Neural cell (in vitro differentiated cells): Measurements from ENCODE around the gene MAD2L1. TPM values are rescaled to one million over a fixed set of nuclear protein-coding genes. Genes with fewer than 3 reads are reported as not detected.

Experiments
- H2AFZ ChIP-seq: fragments of 200-600, 300-800 bp; sonication (generic), shearing (Covaris generic); 2 replicates; pipeline ENCODE4 v1.6.0; 2014; ENCODE audit warnings: low read depth, mild to moderate bottlenecking, antibody characterized with exemption, low read length, moderate library complexity
- H3F3A ChIP-seq: fragments of 200-600 bp; shearing (Covaris generic); 2 replicates; pipeline ENCODE4 v1.6.1; 2016; ENCODE audit warnings: mild to moderate bottlenecking, moderate library complexity, mixed read lengths, antibody characterized with exemption, low read length; ENCODE audit not compliant: insufficient read depth, poor library complexity, severe bottlenecking
- H3K27ac ChIP-seq: fragments of 200-600, 300-800 bp; sonication (generic), shearing (Covaris generic); 2 replicates; pipeline ENCODE4 v1.5.1; 2014; ENCODE audit warnings: mild to moderate bottlenecking, low read length, moderate library complexity
- H3K27me3 ChIP-seq: fragments of 300-800, 200-600 bp; sonication (generic), shearing (Covaris generic); 2 replicates; pipeline ENCODE4 v1.6.0; 2014; ENCODE audit warnings: mild to moderate bottlenecking, low read depth, low read length, moderate library complexity; ENCODE audit not compliant: insufficient read depth
- H3K36me3 ChIP-seq: fragments of 300-800, 200-600 bp; sonication (generic), shearing (Covaris generic); 2 replicates; pipeline ENCODE4 v1.5.1; 2014; ENCODE audit warnings: mild to moderate bottlenecking, antibody characterized with exemption, low read length, moderate library complexity; ENCODE audit not compliant: insufficient read depth
- H3K4me2 ChIP-seq: fragments of 300-800, 200-600 bp; sonication (generic), shearing (Covaris generic); 2 replicates; pipeline ENCODE4 v1.6.0; 2014; ENCODE audit warnings: mild to moderate bottlenecking, low read length
- H3K4me3 ChIP-seq: fragments of 300-800, 200-600 bp; sonication (generic), shearing (Covaris generic); 2 replicates; pipeline ENCODE4 v1.5.1; 2014; ENCODE audit warnings: mild to moderate bottlenecking, low read length, moderate library complexity
- H3K79me2 ChIP-seq: fragments of 200-600 bp; shearing (Covaris generic); replicated peaks from 2 replicates; pipeline ENCODE4 v1.6.0; 2014; ENCODE audit warnings: mild to moderate bottlenecking, low read length, moderate library complexity; ENCODE audit not compliant: insufficient read depth
- H3K9ac ChIP-seq: fragments of 300-800, 200-600 bp; sonication (generic), shearing (Covaris generic); 2 replicates; pipeline ENCODE4 v1.6.1; 2016; ENCODE audit warnings: mild to moderate bottlenecking, low read length, mixed read lengths
- H3K9me2 ChIP-seq: fragments of 200-600 bp; shearing (Covaris generic); 2 replicates; pipeline ENCODE4 v1.6.1; 2016; ENCODE audit warnings: mild to moderate bottlenecking, low read length, mixed read lengths; ENCODE audit not compliant: insufficient read depth
- H3K9me3 ChIP-seq: fragments of 200-600, 300-800 bp; sonication (generic), shearing (Covaris generic); 2 replicates; pipeline ENCODE4 v1.6.1; 2016; ENCODE audit warnings: mild to moderate bottlenecking, mixed run types, low read length, moderate library complexity, mixed read lengths
- H4K20me1 ChIP-seq: fragments of 200-600 bp; shearing (Covaris generic); 2 replicates; pipeline ENCODE4 v1.6.1; 2016; ENCODE audit warnings: mild to moderate bottlenecking, mixed run types; ENCODE audit not compliant: insufficient read depth
- CTCF ChIP-seq: fragments of 450-650 bp; IDR thresholded peaks from 2 replicates; pipeline ENCODE4 v1.5.1; 2014; ENCODE audit warnings: antibody characterized with exemption, mild to moderate bottlenecking, moderate library complexity; ENCODE audit not compliant: poor library complexity, severe bottlenecking
- EP300 ChIP-seq: fragments of 450-650 bp; conservative IDR thresholded peaks from 2 replicates; pipeline ENCODE4 v1.6.1; 2014; ENCODE audit warnings: antibody characterized with exemption, mild to moderate bottlenecking, moderate library complexity; ENCODE audit not compliant: poor library complexity, severe bottlenecking
- EZH2 ChIP-seq: fragments of 200-600, 300-800 bp; shearing (Covaris generic), sonication (generic); IDR thresholded peaks from 2 replicates; pipeline ENCODE4 v1.6.1; 2014; ENCODE audit warnings: antibody characterized with exemption, low read length, borderline replicate concordance, mild to moderate bottlenecking; ENCODE audit not compliant: insufficient read depth, poor library complexity, severe bottlenecking
- MXI1 ChIP-seq: fragments of 450-650 bp; conservative IDR thresholded peaks from 2 replicates; pipeline ENCODE4 v1.6.1; 2014; ENCODE audit warnings: antibody characterized with exemption, mild to moderate bottlenecking; ENCODE audit not compliant: poor library complexity, severe bottlenecking
- POLR2AphosphoS5 ChIP-seq: IDR thresholded peaks from 2 replicates; pipeline ENCODE4 v1.6.1; 2012
- RAD21 ChIP-seq: fragments of 450-650 bp; conservative IDR thresholded peaks from 2 replicates; pipeline ENCODE4 v1.6.1; 2014; ENCODE audit warnings: antibody characterized with exemption, mild to moderate bottlenecking, moderate library complexity
- REST ChIP-seq: IDR thresholded peaks from 2 replicates; pipeline ENCODE4 v1.6.1; 2012; ENCODE audit warnings: borderline replicate concordance
- SMC3 ChIP-seq: fragments of 450-650 bp; conservative IDR thresholded peaks from 2 replicates; pipeline ENCODE4 v1.6.1; 2014; ENCODE audit warnings: antibody characterized with exemption, mild to moderate bottlenecking, moderate library complexity; ENCODE audit not compliant: poor library complexity
- TAF1 ChIP-seq: IDR thresholded peaks from 2 replicates; pipeline ENCODE4 v1.6.1; 2012; ENCODE audit warnings: low read depth
- polyA plus RNA-seq: library from polyadenylated mRNA; depleted of rRNA; stranded (reverse); fragments of >200 nt; gene quantifications from 2 replicates; pipeline ENCODE4 v1.2.3, GENCODE V29; 2014

The MAD2L1 gene
- polyA plus RNA-seq, 1 donor from 2014 or later, result 7.3 TPM

DNA sequence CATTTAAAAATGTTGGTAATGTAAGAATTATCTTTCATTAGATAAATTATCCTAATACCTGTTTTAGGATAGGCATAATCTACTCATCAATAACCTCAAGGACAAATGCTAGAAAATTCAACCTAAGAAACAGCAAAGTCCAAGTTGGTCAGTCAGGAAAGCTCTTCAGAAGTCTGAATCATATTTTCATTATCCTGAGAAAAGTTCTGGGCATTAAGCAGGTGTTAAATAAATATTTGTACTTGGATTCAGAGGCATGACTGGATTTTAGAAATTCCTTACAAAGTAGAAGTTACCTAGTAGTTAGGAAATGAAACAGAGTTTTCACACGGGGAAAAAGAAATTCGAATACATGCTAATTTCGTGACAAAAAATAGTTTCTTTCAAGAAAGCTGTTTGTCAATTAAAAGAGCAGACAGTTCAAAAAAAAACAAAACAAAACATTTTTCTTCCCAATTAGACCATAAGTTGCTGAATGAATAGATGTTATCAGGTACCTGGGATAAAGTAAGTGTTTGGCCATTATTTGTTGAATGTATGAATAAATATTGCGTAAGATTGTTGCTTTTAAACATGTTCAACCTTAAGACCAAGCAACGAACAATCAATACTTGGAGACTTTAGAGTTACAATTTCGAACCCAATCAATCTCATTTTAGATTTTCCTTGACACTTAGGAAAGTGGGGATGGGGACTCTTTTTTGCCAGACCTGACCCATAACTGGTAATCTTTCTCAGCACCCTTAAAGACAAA lies 48.5 kb downstream of the MAD2L1 start:
- Histone ChIP-seq H3K9ac (no peak overlapping the region), H3K9me2 (no peaks in the 10 kb centered on the region), H3K27ac (no peak overlapping the region), H3K4me2 (no peak overlapping the region), H2AFZ (no peak overlapping the region), H3K9me3 (no peaks in the 10 kb centered on the region), H3K36me3 (no peaks in the 10 kb centered on the region), H3K79me2 (no peaks in the 10 kb centered on the region), H3K4me3 (no peak overlapping the region), H3K27me3 (no peaks in the 10 kb centered on the region), H4K20me1 (no peaks in the 10 kb centered on the region), H3F3A (no peaks in the 10 kb centered on the region)
- TF ChIP-seq POLR2AphosphoS5 (no peak), MXI1 (no peak), REST (no peak), SMC3 (no peak)

GRCh38 chr4:120011725-120012124 lies 54.9 kb downstream of the MAD2L1 start:
- H3K9me3 ChIP-seq, result no peaks in the 10 kb centered on the region
- H3K36me3 ChIP-seq, result no peaks in the 10 kb centered on the region
- H3K79me2 ChIP-seq, result no peaks in the 10 kb centered on the region
- no peak overlapping the region for H3K4me3 ChIP-seq
- H3K4me2 ChIP-seq, result no peak overlapping the region
- H3K9ac ChIP-seq, result no peak overlapping the region
- no peaks in the 10 kb centered on the region for H3K9me2 ChIP-seq
- no peak overlapping the region for H2AFZ ChIP-seq
- TF ChIP-seq POLR2AphosphoS5 (no peak), RAD21 (no peak), SMC3 (no peak), EP300 (no peak), CTCF (no peak), EZH2 (no peak), REST (no peak), TAF1 (no peak), MXI1 (no peak)
- no peaks in the 10 kb centered on the region for H3K27me3 ChIP-seq
- H3F3A ChIP-seq, result no peaks in the 10 kb centered on the region
- no peaks in the 10 kb centered on the region for H4K20me1 ChIP-seq
- no peak overlapping the region for H3K27ac ChIP-seq
